Body of pancreas (tissue), 4 donors: ENCODE results near the gene CPSF4.

ENCODE experiments used
- POLR2A ChIP-seq, 3 donors: fragments of 450-650 bp; IDR thresholded peaks; one replicate each; pipeline ENCODE4 v1.6.1; 2016; ENCODE audit warnings: antibody characterized with exemption in 3 of 3, mild to moderate bottlenecking in 2 of 3
- TF ChIP-seq, protein P1 (sequence below), 7 experiments: fragments of 450-650 bp in 4 of 7; fragments of 200-600 bp in 3 of 7; sonication (generic) in 3 of 7; IDR thresholded peaks; one replicate each; pipeline ENCODE4 v1.5.1; 2016 to 2019; ENCODE audit warnings: antibody characterized with exemption in 7 of 7

DNA sequence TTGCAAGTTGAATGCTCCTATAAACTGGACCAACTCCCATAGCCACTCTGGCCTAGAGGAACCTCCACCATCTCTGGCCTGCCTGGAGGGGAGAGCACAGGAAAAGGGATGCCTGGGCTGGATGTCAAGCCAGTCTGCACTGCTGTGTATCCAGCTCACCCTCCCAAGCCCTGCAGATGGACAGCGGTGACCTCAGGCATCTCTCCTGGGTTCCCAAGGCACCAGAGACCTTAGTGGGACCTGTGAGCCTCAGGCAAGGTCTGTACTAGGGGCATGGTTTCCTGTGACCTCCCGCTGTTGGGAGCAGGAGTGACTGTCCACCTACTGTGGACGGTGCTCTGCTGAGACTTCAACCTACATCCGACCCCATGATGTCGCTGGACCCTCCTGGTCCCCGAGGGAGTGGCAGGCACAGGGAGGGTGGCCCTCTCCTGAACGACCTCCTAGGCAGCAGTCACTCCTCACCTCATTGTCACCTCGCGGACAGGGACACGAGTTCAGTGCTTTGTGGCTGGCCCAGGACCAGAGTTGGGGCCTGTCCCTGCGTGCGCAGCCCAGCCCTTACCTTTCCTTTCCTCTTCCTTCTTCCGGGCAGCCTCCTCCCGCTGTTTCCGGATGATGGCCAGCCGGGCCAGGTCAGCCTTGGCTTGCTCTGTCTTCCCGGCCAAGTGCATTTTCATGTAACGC is 41.3 kb upstream of the CPSF4 start:
- TF ChIP-seq, protein P1, sequence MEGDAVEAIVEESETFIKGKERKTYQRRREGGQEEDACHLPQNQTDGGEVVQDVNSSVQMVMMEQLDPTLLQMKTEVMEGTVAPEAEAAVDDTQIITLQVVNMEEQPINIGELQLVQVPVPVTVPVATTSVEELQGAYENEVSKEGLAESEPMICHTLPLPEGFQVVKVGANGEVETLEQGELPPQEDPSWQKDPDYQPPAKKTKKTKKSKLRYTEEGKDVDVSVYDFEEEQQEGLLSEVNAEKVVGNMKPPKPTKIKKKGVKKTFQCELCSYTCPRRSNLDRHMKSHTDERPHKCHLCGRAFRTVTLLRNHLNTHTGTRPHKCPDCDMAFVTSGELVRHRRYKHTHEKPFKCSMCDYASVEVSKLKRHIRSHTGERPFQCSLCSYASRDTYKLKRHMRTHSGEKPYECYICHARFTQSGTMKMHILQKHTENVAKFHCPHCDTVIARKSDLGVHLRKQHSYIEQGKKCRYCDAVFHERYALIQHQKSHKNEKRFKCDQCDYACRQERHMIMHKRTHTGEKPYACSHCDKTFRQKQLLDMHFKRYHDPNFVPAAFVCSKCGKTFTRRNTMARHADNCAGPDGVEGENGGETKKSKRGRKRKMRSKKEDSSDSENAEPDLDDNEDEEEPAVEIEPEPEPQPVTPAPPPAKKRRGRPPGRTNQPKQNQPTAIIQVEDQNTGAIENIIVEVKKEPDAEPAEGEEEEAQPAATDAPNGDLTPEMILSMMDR (IDR thresholded peaks at IDR 0.05): no peak
- TF ChIP-seq POLR2A (IDR thresholded peaks at IDR 0.05): no peak
